Activated naive CD4-positive, alpha-beta T cell (primary cell): ENCODE data around the gene ZNF592.

Source experiments
- DNase-seq, 4 experiments: peaks; one replicate each; lab custom pipeline; 2025; lab: John Stamatoyannopoulos, UW

Gene ZNF592

GRCh38 chr15:84781495-84781894 lies 33.1 kb downstream of the ZNF592 start:
- no peak for DNase-seq

- DNase-seq, result no peak
Measured at GRCh38 chr15:84782346-84782745, 34.0 kb downstream of the ZNF592 start.

GRCh38 chr15:84783493-84784251 lies 35.3 kb downstream of the ZNF592 start:
- DNase-seq, result no peak

- no peak for DNase-seq
Measured at GRCh38 chr15:84784262-84784661, 35.9 kb downstream of the ZNF592 start.

GRCh38 chr15:84785053-84785452 lies 36.7 kb downstream of the ZNF592 start:
- DNase-seq, result no peak

- no peak for DNase-seq
Measured at GRCh38 chr15:84788500-84788899, 40.1 kb downstream of the ZNF592 start.

- no peak for DNase-seq
Measured at GRCh38 chr15:84789762-84790161, 41.4 kb downstream of the ZNF592 start.

- no peak for DNase-seq
Measured at GRCh38 chr15:84790676-84791075, 42.3 kb downstream of the ZNF592 start.

- no peak for DNase-seq
Measured at GRCh38 chr15:84791763-84792162, 43.4 kb downstream of the ZNF592 start.

- no peak for DNase-seq
Measured at GRCh38 chr15:84793431-84794161, 45.2 kb downstream of the ZNF592 start.

- DNase-seq, result no peak
Measured at GRCh38 chr15:84794162-84794547, 45.8 kb downstream of the ZNF592 start.

- no peak for DNase-seq
Measured at GRCh38 chr15:84795186-84795585, 46.8 kb downstream of the ZNF592 start.

GRCh38 chr15:84797212-84797611 lies 48.8 kb downstream of the ZNF592 start:
- no peak for DNase-seq

GRCh38 chr15:84797801-84798200 lies 49.4 kb downstream of the ZNF592 start:
- DNase-seq, result no peak

GRCh38 chr15:84798436-84798946 lies 50.1 kb downstream of the ZNF592 start:
- DNase-seq, result no peak

- no peak for DNase-seq
Measured at GRCh38 chr15:84799511-84800187, 51.3 kb downstream of the ZNF592 start.

GRCh38 chr15:84800365-84800806 lies 52.0 kb downstream of the ZNF592 start:
- DNase-seq, result no peak

- no peak for DNase-seq
Measured at GRCh38 chr15:84804005-84804900, 55.9 kb downstream of the ZNF592 start.

- no peak for DNase-seq
Measured at GRCh38 chr15:84805221-84805620, 56.8 kb downstream of the ZNF592 start.

- no peak for DNase-seq
Measured at GRCh38 chr15:84807228-84807627, 58.8 kb downstream of the ZNF592 start.

- no peak for DNase-seq
Measured at GRCh38 chr15:84810073-84810840, 61.9 kb downstream of the ZNF592 start.
